Measurements from ENCODE around the gene ATP1B2.

Gene ATP1B2

DNA sequence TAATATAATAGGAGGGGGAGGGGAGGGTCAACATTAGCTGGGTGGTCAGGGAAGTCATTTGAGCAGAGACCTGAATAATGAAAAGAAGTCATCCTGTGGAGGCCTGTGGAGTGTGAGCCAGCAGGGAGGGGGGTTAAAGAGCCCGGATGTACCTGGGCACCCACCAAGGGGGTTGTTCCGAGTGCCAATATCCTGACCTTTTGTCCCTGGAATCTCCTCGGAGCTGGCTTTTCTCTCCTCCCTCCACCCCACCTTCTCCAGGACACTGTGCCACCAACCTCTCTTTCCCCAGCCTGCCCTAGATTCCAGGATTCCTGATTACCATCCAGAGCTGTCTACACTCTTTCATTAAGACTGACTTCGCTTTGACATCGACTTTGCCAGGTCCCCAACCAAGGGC lies 14.6 kb upstream of the ATP1B2 start:
- no peak for DNase-seq

DNA sequence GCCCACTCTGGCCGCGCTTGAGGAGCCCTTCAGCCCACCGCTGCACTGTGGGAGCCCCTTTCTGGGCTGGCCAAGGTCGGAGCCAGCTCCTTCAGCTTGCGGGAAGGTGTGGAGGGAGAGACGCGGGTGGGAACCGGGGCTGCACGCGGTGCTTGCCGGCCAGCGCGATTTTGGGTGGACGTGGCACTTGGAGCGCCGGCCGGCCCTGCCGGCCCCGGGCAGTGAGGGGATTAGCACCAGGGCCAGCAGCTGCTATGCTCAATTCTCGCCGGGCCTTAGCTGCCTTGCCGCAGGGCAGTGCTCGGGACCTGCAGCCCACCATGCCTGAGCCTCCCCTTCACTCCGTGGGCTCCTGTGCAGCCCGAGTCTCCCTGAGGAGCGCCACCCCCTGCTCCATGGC lies 9.9 kb upstream of the ATP1B2 start:
- DNase-seq: no peak

DNA sequence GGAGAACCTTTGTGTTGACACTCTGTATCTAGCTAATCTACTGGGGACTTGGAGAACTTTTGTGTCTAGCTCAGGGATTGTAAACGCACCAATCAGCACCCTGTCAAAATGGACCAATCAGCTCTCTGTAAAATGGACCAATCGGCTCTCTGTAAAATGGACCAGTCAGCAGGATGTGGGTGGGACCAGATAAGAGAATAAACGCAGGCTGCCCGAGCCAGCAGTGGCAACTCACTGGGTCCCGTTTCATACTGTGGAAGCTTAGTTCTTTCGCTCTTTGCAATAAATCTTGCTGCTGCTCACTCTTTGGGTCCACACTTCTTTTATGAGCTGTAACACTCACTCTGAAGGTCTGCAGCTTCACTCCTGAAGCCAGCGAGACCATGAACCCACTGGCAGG lies 9.1 kb upstream of the ATP1B2 start:
- DNase-seq: peak; percentile 33

DNA sequence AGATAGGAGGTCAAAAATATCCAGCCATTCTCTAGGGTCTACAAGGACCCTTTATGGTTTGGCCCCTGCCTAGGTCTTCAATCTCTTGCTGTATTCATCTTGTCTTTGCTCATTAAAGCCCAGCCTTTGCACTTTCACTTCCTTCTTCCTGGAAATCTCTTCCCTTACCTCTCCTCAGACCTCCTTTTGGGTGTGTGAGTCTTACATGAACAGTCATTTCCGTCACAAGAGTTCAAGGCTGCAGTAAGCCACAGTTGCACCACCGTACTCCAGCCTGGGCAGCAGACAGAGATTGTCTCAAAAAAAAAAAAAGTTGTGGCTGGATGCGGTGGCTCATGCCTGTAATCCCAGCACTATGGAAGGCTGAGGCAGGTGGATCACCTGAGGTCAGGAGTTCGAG lies 6.0 kb upstream of the ATP1B2 start:
- DNase-seq: no peak

DNA sequence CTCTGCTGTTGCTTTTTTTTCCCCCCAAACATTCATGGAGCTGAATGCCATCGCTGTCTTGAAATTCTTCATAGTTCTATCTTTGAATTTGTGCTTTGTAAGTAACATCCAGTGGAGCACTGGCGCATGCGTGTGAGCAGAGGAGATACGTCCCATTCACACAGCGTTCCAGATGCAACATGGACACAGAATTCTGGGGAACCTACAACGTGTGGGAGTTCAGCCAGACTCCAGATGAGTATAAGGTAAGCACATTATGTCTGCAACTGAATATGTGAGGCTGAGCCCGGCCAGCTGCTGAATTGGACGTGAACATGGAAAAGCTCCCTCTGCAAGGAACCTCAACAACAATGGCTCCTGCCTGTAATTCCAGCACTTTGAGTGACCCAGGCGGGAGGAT lies 4.3 kb upstream of the ATP1B2 start:
- DNase-seq: no peak

DNA sequence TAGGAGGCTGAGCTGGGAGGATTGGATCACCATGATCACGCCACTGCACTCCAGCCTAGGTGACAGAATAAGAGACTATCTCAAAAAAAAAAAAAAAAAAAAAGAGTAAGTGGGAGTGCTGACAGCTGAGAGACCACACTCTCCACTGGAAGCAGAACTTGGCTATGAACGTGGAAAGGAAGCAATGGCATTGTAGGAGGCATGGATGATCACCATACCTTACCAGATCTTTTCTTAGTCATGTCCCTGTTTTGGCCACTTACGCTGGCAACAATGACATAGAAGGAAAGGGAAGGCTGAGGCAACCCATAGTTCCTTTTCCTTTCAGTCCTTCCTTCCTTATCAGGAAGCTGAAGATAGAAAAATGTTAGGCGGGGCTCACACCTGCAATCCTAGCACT lies 3.7 kb upstream of the ATP1B2 start:
- no peak for DNase-seq

DNA sequence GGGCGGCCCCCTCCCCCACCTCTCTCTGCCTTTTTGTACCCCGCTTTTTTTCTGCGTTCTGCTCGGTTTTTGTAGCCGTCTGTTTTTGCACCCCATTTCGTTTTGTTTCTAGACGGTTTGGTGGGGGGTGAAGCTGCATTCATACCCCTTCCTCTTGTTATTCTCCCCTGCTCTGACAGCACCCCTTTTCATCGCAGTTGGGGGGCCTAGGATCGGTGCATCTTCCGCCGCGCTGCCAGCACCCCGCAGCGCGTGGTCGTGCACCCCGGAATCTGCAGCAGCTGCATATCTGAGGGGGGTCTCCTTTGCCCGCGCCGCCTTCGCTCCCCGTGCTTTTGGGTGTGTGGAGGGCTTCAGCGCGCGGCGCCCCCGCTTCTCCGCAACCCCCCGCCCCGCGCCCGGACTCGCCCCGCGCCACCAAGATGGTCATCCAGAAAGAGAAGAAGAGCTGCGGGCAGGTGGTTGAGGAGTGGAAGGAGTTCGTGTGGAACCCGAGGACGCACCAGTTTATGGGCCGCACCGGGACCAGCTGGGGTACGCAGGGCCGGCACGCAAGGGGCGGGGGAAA lies 455 bp downstream of the ATP1B2 start:
- DNase-seq: no peak

DNA sequence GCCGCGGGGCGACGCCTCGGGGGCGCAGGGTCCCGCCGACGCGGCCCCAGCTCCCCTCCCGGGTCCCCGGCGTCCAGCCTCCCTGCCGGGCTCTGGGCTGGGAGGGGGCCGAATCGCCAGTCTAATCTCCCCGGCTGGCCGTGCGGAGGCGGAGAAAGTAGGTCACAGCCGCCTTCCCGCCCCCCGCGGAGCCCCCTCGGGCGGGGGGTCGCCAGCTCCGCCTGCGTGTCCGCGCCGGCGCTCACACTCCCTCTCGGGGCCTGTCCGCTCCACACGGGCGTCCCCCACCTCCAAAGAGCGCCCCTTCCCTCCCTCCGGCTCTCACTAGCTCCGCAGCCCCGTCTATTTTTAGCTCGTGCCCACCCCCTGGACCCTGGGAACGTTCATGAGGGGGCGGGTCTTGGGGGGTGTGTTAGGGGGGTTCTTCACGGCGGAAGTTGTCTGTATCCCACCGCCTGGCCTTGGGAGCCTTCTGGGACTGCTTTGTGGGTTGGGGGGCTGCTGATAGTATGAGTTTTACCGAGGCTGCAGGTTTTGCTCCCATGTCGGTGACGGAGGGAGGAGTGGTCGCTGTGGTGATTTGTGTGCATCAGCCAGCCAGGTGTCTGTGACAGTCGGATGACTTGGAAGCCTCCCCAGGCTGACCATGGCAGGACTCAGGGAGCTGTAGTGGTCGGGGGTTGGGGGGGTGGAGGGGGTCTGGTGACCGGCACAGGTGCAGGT lies 1.1 kb downstream of the ATP1B2 start:
- no peak for DNase-seq

DNA sequence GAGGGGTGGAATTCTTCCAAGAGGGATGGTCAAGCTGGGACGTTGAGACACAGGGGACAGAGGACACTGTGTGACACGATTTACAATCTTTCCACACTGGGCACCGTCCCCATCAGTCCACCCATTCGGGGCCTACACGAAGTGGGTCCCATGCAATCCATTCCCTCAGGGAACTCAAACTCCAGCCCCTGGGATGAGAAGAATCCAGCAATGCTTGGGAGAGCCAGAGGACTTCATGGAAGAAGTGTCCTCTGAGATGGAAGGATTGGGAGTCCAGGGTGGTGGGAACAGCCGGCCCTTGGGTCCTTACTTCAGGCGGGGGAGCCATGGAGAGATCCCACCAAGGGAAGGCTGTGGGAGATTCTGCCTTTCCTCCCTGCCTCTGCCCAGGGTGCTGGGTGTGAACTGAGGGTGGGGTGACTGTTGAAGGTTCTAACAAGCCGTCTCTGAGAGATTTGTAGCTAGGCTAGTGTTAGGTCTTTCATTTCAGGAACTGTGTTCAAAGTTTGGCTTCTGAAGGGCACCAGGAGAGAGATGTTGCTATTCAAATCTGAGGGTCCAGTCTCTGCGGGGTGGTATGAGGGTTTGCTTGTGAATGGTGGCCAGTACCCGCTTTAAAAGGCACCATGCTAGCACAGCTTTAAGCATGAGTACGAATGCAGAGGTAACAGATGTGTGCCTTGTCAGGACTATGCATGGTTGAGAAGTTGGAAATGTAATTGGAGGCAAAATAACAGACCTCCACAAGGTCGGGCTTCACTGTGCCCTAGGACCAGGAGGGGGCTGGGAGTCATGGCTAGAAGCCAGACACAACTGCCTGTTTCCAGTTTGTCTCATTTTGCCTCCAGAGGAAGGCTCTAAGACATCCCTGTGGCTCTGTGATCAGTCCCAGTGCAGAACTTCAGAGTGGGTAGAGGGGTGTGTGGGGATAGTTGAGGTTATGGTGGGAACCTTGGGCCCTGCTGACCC lies 1.9 kb downstream of the ATP1B2 start:
- DNase-seq: no peak

DNA sequence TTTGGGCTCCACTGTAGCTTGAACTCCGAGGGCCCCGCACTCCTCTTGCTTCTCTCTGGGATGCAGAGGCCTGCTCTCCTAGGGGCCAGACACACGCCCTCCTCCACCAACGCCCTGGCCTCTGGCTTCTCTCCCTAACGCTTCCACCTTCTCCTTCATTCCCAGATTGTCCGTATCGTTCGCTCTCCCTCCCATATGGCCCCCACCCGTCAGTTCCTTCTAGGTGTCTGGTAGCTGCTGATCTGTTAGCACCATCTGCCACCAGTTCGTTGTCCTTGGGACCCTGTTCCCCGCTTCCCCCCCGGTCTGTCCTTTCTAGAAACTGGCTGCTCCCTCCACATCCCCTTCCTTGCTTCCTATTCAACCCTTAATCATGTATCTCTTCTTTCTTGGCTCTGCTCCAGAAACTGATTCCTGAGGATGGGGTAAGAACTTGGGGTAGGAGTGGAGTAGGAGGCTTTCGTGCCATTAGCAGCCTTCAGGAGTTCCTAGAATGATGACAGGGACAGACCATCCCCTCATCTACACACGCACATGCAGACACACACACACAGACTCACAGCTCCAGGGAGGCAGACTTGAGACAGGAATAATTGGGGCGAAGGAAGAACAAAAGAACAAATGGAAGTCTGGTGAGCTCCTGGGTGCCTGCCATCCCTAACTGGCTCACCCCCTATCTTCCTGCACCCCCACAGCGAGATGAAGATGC lies 4.3 kb downstream of the ATP1B2 start:
- DNase-seq: no peak

DNA sequence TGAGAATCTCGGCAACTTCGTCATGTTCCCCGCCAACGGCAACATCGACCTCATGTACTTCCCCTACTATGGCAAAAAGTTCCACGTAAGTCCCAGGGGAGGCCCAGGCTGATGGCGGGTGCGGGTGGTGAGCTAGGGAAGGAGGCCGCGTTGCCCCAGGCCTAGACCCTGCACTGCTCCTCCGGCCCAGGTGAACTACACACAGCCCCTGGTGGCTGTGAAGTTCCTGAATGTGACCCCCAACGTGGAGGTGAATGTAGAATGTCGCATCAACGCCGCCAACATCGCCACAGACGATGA lies 4.8 kb downstream of the ATP1B2 start:
- DNase-seq: no peak

DNA sequence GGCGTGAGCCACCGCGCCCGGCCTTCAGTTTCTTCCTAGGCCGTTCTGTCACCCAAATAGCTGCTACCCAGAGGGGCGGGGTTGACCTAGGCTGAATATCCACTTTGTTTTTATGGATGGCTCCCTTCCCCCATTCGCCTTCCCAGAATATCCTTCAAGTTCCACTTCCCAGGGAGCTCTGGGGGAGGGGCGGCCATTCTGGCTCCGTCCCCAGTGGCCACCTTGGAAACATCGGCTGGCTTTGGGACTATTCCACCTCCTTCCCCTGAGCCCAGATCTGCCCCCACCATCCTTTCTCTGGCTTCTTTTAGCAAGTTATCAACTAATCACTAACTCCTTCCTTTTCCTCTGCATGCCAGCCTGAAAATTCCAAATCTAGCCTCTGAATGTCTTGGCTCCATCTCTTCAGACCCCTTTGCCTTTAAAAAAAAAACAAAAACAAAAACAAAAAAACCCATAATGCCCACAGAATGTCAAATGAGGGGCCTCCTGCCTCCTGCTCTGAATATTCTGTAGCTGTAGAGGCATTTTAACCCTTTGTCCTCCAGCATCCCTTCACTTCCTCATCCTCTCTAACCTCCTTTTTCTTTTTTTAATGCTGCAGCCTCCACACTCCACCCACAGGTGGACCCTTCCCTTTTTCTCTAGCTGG lies 6.4 kb downstream of the ATP1B2 start:
- no peak for DNase-seq

DNA sequence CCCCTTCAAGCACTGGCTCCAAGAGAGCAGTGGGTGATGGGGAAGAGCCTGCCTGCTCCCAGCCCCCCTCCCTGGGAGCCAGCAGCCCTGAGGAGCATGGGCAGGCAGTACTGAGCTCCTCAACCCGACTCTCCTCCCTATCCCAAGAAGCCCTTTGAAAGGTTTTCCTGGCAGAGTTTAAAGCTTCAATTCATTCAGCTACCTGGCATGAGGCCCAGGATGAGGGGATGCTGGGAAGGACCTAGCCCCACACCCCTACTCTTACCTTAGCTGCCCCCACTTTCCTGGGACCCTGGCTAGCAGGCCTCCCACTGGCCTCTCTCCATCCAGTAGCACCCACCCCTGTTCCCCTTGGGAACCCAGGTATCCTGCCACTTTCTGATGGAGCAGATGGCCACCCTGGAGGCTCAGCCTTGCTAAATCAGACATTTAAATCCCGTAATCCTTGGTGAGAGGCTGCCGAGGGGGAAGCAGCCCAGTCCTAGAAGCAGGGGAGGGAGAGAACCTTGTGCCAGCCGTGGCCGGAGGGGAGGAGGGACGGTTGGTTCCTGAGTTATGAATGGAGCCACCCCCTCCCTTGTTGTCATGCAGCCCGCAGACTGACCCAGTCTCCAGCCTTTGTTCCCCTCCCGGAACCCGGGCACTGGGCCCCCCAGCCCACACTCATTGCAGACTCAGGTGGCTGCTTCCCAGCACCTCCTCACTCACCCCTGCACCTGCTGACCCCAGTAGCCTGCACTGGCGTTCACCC lies 17.1 kb downstream of the ATP1B2 start:
- no peak for DNase-seq

DNA sequence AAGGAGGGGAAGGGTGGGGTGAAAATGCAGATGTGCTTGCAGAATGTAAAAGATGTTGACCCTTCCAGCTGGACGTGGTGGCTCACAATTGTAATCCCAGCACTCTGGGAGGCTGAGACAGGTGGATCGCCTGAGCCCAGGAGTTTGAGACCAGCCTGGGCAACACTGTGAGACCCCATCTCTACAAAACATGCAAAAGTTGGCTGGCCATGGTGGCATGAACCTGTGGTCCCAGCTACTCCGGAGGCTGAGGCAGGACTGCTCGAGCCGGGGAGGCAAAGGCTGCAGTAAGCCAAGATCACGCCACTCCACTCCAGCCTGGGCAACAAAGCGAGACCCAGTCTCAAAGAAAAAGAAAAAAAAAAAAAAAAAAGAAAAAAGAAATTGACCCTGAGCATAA lies 17.8 kb downstream of the ATP1B2 start:
- DNase-seq: no peak

DNA sequence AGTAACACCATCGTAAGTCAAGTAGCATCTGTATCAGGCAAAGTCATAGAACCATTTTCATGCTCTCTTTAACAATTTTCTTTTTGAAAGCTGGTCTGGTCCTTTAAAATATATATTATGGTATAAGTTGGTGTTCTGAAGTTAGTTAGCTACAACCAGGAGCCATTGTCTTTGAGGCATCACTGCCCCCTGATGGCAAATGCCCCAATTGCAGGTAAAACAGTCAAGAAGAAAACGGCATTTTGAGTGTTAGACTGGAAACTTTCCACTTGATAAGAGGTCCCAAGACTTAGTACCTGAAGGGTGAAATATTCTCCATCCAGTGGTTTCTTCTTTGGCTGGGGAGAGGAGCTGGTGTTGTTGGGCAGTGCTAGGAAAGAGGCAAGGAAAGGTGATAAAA lies 22.5 kb downstream of the ATP1B2 start:
- DNase-seq: peak; percentile 39

DNA sequence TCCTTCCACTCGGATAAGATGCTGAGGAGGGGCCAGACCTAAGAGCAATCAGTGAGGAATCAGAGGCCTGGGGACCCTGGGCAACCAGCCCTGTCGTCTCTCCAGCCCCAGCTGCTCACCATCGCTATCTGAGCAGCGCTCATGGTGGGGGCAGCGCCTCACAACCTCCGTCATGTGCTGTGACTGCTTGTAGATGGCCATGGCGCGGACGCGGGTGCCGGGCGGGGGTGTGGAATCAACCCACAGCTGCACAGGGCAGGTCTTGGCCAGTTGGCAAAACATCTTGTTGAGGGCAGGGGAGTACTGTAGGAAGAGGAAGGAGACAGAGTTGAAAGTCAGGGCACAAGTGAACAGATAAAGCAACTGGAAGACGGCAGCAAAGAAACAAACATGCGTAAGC lies 24.2 kb downstream of the ATP1B2 start:
- DNase-seq: no peak

DNA sequence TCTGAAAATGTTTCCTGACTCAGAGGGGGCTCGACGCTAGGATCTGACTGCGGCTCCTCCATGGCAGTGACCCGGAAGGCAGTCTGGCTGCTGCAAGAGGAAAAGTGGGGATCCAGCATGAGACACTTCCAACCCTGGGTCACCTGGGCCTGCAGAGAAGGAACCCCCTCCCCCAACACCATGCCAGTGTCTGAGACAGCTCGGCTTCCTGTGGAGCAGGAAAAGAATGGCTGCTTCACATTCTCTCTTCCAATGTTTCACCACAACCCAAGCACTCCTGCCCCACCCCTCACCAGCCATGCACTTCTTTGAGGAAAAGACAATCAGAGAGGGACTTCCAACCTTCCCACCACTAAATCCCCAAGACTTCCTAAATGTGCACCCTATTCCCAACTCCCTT lies 25.8 kb downstream of the ATP1B2 start:
- no peak for DNase-seq

DNA sequence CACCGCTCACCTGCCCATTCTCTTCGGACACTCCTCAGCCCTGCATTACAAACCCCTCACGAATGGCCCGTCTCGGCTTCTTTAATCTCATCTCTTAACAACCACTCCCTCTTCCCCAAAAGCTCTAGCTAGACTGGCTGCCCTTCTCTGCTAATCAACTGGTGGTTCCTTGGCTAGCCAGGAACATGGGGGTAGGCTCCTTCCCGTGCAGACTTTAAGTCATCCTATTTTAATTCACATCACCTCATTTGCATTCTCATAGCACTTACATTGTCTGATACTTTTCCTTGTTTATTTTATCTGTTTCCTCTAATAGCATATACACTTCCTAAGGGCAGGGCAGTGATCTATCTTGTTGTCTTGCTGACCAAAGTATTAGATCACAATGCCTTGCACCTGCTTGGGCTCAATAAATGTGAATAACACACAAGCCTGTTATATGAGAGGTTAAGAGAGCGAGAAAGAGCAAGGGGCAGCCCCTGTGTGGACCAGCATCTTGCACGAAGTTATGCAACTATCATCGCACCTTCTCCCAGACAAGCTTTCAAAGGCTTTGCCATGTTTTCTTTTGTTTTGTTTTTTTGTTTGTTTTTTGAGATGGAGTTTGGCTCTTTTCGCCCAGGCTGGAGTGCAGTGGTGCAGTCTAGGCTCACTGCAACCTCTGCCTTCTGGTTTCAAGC lies 26.8 kb downstream of the ATP1B2 start:
- DNase-seq: no peak

DNA sequence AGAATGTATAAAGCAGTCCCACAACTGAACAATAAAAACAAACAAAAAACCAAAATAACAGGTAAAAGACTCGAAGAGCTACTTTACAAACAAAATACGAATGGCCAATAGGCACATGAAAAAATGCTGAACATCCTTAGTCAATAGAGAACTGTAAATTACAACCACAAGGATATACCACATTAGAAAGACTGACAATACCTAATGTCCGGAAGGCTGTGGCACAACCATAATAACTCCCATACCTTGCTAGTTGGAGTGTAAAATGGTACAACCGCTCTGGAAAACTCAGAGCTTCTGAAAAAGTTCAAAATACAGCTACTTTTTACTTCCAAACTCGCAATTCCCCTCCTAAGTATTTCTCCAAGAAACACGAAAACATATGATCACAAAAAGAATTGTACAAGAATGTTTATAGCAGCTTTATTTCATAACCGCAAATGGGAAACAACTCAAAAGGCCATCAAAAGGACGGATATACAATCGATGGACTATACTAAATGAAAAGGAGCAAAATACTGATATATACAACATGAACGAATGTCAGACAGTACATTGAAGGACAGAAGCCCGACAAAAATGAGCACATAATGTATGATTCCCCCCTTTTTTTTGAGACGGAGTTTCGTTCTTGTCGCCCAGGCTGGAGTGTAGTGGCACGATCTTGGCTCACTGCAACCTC lies 34.3 kb downstream of the ATP1B2 start:
- peak; percentile 36 for DNase-seq

DNA sequence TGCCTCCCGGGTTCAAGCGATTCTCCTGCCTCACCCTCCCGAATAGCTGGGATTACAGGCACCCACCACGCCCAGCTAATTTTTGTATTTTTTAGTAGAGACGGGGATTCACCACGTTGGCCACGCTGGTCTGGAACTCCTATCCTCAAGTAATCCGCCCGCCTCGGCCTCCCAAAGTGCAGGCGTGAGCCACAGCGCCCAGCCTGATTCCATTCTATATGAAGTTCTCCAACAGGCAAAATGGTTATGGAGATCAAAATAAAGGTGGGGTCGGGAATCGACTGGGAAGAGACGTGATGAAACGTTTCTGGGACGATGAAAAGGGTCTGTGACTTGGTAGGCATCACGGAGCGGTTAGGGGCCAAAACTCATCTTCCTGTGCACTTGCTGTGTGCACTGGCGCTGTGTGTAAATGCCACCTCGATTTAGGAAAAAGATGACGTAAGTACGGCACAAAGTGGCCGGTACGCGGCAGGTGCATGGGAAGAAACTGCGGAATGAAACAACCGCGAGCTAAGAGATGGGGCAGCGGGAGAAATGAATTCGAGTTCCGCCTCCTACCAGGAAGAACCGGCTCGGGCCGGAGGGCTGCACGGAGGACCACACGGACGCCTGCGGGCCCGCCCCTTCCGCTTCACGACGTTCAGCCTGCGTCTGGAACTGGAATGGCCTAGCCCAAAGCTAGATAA lies 35.0 kb downstream of the ATP1B2 start:
- peak; percentile 91 for DNase-seq

Measured in CD4-positive, alpha-beta T cell treated with Interleukin-21 for 1 hour (primary cell).